Measurements from ENCODE around the gene FLT3LG. TPM values are rescaled to one million over a fixed set of nuclear protein-coding genes. Genes with fewer than 3 reads are reported as not detected.
A peak's percentile ranks its signal among the peaks of the same experiment; 100 is the strongest.

FLT3LG gene
- total RNA-seq, 1 donor from 2014 or later = 1.0 TPM

DNA sequence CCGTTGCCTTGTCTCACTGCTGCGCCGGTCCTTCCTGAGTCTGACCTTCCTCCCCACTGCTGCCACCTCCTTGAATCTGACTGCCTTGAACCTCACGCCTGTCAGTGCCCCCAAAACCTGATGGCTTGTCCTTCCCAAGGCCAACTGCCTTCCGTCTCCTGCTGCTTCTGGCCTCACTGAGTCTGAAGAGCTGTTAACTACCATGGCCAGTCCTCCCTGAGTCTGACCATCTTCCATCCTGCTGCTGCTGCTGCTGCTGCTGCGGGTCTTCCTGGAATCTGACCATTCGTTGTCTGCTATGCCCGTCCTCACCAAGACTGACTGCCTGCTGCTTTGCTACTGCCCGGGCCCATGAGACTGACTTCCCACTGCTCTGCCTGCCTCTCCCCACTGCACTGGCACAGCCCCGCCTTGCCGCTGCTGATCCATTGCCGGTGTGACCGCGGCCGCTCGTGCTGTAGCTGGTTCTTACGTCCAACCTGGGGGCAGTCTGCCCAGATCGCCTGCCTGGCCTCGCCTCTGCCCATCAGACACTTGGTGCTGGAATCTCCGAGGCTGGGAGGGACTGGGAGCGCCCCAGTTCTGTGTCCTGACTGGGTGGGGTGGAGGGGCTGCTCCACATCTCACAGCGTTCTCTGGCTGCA is 50.9 kb downstream of the FLT3LG start:
- H3K9me3 Mint-ChIP-seq = no peaks in the 10 kb centered on the region
- TF ChIP-seq, protein P1, sequence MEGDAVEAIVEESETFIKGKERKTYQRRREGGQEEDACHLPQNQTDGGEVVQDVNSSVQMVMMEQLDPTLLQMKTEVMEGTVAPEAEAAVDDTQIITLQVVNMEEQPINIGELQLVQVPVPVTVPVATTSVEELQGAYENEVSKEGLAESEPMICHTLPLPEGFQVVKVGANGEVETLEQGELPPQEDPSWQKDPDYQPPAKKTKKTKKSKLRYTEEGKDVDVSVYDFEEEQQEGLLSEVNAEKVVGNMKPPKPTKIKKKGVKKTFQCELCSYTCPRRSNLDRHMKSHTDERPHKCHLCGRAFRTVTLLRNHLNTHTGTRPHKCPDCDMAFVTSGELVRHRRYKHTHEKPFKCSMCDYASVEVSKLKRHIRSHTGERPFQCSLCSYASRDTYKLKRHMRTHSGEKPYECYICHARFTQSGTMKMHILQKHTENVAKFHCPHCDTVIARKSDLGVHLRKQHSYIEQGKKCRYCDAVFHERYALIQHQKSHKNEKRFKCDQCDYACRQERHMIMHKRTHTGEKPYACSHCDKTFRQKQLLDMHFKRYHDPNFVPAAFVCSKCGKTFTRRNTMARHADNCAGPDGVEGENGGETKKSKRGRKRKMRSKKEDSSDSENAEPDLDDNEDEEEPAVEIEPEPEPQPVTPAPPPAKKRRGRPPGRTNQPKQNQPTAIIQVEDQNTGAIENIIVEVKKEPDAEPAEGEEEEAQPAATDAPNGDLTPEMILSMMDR (conservative IDR thresholded peaks at IDR 0.05) = no peak

DNA sequence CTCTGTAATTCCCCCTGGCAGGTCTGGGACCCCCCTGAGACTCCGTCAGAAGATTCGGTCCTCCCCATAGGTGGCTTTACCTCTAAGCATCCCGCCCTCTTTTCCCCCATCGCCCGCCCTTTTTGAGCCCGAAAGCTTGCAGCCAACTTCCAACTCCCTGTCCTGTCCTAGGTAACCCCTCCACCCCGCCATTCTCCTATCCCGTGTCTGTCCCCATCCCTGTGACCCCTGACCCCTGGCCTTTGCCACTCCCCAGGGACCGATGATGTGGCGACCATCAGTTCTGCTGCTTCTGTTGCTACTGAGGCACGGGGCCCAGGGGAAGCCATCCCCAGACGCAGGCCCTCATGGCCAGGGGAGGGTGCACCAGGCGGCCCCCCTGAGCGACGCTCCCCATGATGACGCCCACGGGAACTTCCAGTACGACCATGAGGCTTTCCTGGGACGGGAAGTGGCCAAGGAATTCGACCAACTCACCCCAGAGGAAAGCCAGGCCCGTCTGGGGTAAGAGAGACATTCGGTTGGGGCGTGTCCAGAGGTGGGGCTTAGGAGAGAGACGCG is 54.3 kb downstream of the FLT3LG start:
- TF ChIP-seq, protein P1 (conservative IDR thresholded peaks at IDR 0.05) = no peak
- peaks cover 2% of the 10 kb centered on the region for H3K36me3 Mint-ChIP-seq (ENCODE audit: low read depth)
- H3K27ac Mint-ChIP-seq (ENCODE audit: unreplicated experiment) = no peak overlapping the region
- H3K4me1 Mint-ChIP-seq = peaks cover 10% of the 10 kb centered on the region
- no peak for DNase-seq (ENCODE audit: low read depth, low spot score)
- peaks cover 2% of the 10 kb centered on the region for H3K27me3 Mint-ChIP-seq (ENCODE audit: low read depth)
- no peaks in the 10 kb centered on the region for H3K9me3 Mint-ChIP-seq
- peak overlapping the region; percentile 19 for H3K4me3 Mint-ChIP-seq

More for the DNA sequence above, 50.9 kb downstream of the FLT3LG start:
- H3K4me3 Mint-ChIP-seq = no peak overlapping the region
- H3K4me1 Mint-ChIP-seq = peaks cover 5% of the 10 kb centered on the region
- H3K36me3 Mint-ChIP-seq (ENCODE audit: low read depth) = peaks cover 2% of the 10 kb centered on the region
- no peak for DNase-seq (ENCODE audit: low read depth, low spot score)
- H3K27ac Mint-ChIP-seq (ENCODE audit: unreplicated experiment) = peak overlapping the region; percentile 28
- H3K27me3 Mint-ChIP-seq (ENCODE audit: low read depth) = no peaks in the 10 kb centered on the region

DNA sequence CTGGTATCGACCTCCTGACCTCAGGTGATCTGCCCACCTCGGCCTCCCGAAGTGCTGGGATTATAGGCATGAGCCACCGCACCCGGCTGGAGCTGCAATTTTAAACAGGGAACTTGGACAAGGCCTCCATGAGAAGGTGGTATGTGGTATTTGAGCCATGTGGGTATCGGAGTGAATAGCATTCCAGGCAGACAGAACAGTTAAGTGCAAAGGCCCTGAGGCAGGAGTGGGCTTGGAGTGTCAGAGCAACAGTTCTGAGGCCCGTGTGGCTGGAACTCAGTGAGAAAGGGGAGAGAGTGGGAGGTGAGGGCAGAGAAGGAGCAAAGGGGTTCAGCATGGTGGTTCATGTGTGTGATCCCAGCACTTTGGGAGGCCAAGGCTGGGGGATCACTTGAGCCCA is 56.7 kb downstream of the FLT3LG start:
- peaks cover 13% of the 10 kb centered on the region for H3K27me3 Mint-ChIP-seq (ENCODE audit: low read depth)
- peaks cover 22% of the 10 kb centered on the region for H3K4me1 Mint-ChIP-seq
- TF ChIP-seq, protein P1 (conservative IDR thresholded peaks at IDR 0.05) = no peak
- DNase-seq (ENCODE audit: low read depth, low spot score) = no peak
- no peak overlapping the region for H3K4me3 Mint-ChIP-seq
- no peak overlapping the region for H3K27ac Mint-ChIP-seq (ENCODE audit: unreplicated experiment)
- H3K9me3 Mint-ChIP-seq = no peaks in the 10 kb centered on the region
- peaks cover 2% of the 10 kb centered on the region for H3K36me3 Mint-ChIP-seq (ENCODE audit: low read depth)

DNA sequence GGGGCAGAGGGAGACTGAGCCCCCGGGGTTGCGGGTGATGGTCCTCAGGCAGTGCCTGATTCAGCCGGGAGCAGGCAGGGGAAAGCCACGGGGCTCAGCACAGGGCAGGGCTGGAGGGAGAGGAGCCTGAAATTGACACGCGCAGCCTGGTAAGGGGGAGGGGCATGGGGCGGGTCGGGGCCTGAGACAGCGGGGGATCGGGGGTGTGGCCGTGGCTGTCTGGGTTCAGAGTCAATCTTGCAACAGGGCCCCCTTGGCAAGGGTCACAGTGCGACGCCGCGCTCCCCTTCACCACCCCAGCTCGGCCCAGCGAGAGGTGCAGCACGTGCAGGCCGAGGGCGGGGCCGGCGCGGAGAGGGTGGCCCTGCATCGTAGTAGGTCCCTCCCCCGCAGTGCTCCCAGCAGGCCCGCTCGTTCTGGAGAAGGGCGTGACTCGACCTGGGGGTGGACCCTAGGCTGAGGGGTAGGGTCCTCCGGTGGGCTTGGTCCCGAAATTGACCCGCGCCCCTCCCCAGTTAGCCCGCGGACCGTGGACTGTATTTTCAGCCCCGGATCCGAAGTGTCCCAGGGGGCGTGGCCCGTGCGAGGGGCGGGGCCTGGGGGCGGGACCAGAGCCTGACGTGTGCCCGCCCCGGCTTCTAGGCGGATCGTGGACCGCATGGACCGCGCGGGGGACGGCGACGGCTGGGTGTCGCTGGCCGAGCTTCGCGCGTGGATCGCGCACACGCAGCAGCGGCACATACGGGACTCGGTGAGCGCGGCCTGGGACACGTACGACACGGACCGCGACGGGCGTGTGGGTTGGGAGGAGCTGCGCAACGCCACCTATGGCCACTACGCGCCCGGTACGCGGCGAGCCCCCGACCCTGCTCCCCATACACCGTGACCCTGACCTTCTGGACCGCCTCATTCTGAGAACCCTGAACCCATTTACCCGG is 59.8 kb downstream of the FLT3LG start:
- H3K4me3 Mint-ChIP-seq = peak overlapping the region; percentile 85
- peak; percentile 79 for DNase-seq (ENCODE audit: low read depth, low spot score)
- H3K36me3 Mint-ChIP-seq (ENCODE audit: low read depth) = no peaks in the 10 kb centered on the region
- no peak overlapping the region for H3K27ac Mint-ChIP-seq (ENCODE audit: unreplicated experiment)
- H3K27me3 Mint-ChIP-seq (ENCODE audit: low read depth) = peaks cover 13% of the 10 kb centered on the region
- no peaks in the 10 kb centered on the region for H3K9me3 Mint-ChIP-seq
- peaks cover 17% of the 10 kb centered on the region for H3K4me1 Mint-ChIP-seq
- TF ChIP-seq, protein P1 (conservative IDR thresholded peaks at IDR 0.05) = peak; percentile 59

DNA sequence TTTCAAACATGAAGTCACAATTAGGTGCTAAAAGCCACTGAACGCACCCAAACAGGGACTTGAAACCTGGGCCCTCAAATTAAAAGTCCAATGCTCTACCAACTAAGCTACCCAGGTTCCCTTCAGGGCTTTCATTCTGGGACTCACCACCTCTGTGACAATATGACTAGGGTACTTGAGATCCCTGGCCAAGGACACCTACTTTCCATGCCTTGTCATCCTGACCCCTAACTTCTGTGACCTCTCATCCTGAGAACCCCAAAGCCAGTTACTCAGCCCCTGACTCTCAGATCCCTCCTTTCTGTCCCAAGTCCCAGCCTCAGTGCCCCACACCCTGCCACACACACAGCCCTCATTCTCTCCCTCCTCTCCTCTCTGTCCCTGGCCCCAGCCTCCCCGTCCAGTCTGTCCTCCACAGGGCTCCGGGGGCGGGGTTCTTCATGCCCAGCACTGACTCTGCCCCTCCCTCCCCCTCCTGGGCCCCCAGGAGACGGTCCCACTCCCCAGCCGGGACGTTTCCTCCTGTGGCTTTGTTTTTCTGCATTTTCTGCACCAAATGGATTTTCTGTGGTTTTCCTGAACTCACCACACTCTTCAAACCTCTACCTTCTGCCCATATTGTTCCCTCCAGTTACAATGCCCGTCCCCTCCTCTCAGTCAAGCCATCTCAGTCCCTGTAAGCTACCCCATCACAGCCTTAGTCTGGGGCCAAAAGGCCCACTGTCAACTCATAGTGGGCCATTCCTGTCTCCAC is 60.8 kb downstream of the FLT3LG start:
- no peak for DNase-seq (ENCODE audit: low read depth, low spot score)

More for the DNA sequence above, 60.8 kb downstream of the FLT3LG start:
- Mint-ChIP-seq H3K27me3 (ENCODE audit: low read depth) (peaks cover 13% of the 10 kb centered on the region), H3K4me3 (peak overlapping the region; percentile 85), H3K36me3 (ENCODE audit: low read depth) (no peaks in the 10 kb centered on the region), H3K4me1 (peaks cover 17% of the 10 kb centered on the region), H3K9me3 (no peaks in the 10 kb centered on the region), H3K27ac (ENCODE audit: unreplicated experiment) (no peak overlapping the region)
- TF ChIP-seq, protein P1 (conservative IDR thresholded peaks at IDR 0.05) = no peak

All from neural crest cell (in vitro differentiated cells).